ENCODE data around the gene USPL1.
A peak's percentile ranks its signal among the peaks of the same experiment; 100 is the strongest.

The USPL1 gene

DNA sequence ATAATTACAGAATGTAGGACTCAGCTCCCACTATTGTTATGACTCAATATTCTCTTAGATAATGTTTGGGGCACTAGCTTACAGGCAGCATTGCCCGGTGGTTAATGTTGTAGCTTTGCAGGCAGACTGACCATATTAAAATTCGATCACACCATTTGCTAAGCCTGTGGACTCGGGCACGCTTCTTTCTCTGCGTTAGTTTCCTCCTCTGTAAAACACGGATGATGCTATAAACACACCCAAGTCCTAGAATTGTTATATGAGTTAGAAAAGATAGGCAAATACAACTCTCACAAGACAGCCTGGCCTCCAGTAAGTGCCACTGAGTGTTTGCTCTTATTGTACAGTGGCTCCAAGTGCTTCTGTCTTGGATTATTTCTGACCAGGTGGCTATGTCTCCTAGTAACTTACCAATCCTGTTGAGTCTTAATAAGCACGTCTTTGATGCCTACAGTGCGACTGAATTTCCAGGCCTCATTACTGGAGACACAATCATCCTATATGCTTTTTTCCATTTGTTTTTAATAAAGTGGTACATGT lies 67.7 kb downstream of the USPL1 start:
- Histone ChIP-seq H3K4me1 (ENCODE audit: insufficient read depth, low read length) (peaks cover 9% of the 10 kb centered on the region), H3K27me3 (ENCODE audit: control insufficient read depth in 1 of 2, insufficient read depth in 2 of 2, low read length in 2 of 2) (no peaks in the 10 kb centered on the region), H3K27ac (ENCODE audit: low read depth, low read length) (no peak overlapping the region), H3K9me3 (ENCODE audit: low read length) (no peaks in the 10 kb centered on the region), H3K36me3 (ENCODE audit: insufficient read depth, low read length) (no peaks in the 10 kb centered on the region), H3K4me3 (ENCODE audit: low read depth in 1 of 2, low read length in 2 of 2) (no peak overlapping the region), H3K9ac (ENCODE audit: low read length) (no peak overlapping the region)

DNA sequence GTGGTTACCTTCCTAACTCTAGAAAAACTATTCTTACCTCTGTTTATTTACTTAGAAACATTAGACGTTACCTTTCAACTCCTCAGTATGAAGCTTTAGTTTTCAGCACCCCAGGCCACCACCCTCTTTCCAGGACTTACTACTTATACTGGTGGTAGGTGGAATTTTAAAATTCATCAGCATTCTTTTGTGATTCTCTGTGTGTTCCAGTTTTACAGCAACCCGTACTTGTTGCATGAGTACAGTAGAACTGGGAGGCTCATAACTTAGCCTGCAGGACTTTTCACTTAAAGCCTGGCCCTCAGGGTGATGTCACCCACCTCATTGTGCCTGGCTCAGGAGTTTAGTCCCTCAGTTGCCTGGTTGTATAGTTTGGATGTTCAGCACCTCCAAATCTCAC lies 68.3 kb downstream of the USPL1 start:
- H3K4me1 ChIP-seq (ENCODE audit: insufficient read depth, low read length), result peaks cover 13% of the 10 kb centered on the region
- no peaks in the 10 kb centered on the region for H3K27me3 ChIP-seq (ENCODE audit: control insufficient read depth in 1 of 2, insufficient read depth in 2 of 2, low read length in 2 of 2)
- H3K9me3 ChIP-seq (ENCODE audit: low read length), result no peaks in the 10 kb centered on the region
- no peaks in the 10 kb centered on the region for H3K36me3 ChIP-seq (ENCODE audit: insufficient read depth, low read length)
- H3K9ac ChIP-seq (ENCODE audit: low read length), result no peak overlapping the region
- no peak overlapping the region for H3K4me3 ChIP-seq (ENCODE audit: low read depth in 1 of 2, low read length in 2 of 2)
- no peak overlapping the region for H3K27ac ChIP-seq (ENCODE audit: low read depth, low read length)

DNA sequence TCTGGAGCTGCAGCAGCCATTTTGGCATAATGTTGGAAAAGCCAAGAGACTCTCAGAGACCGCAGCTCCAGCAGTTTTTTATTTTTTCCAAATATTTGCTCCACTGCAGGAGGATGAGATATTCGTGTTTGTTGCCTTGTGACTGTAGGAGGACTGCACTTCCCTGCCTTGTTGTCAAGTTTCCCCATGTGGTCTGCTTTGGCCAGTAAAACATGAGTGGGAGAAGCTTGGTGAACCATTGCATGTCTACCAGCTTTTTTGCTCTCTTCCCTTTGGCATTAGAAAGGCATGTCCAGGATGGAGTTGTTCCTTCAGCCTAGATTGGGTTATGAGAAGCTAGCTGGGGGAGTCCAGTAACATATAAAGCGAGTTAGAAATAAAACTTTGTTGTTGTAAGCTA lies 69.9 kb downstream of the USPL1 start:
- Histone ChIP-seq H3K9me3 (ENCODE audit: low read length) (no peaks in the 10 kb centered on the region), H3K27ac (ENCODE audit: low read depth, low read length) (no peak overlapping the region), H3K4me1 (ENCODE audit: insufficient read depth, low read length) (peaks cover 4% of the 10 kb centered on the region), H3K9ac (ENCODE audit: low read length) (no peak overlapping the region), H3K27me3 (ENCODE audit: control insufficient read depth in 1 of 2, insufficient read depth in 2 of 2, low read length in 2 of 2) (no peaks in the 10 kb centered on the region), H3K36me3 (ENCODE audit: insufficient read depth, low read length) (no peaks in the 10 kb centered on the region), H3K4me3 (ENCODE audit: low read depth in 1 of 2, low read length in 2 of 2) (no peak overlapping the region)

DNA sequence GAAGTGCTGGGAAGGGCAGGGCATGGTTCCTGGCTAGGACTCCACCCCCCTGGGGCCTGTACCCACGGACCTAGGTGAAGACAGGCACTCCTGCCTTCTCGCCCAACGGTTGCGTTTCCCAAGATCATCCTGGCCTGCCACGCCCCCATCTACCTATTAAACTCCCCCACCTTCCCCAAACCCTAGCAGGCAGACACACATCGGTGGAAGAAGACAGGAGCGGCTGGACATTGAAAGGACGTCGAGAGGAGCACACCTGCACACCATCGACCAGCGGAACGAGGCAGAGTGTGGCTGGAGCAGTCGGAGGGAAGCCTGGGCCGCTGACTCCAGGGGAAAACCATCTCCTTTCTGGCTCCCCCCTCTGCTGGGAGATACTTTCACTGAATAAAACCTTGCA lies 72.0 kb downstream of the USPL1 start:
- Histone ChIP-seq H3K9me3 (ENCODE audit: low read length) (no peaks in the 10 kb centered on the region), H3K27ac (ENCODE audit: low read depth, low read length) (no peak overlapping the region), H3K4me1 (ENCODE audit: insufficient read depth, low read length) (peaks cover 4% of the 10 kb centered on the region), H3K27me3 (ENCODE audit: control insufficient read depth in 1 of 2, insufficient read depth in 2 of 2, low read length in 2 of 2) (no peaks in the 10 kb centered on the region), H3K36me3 (ENCODE audit: insufficient read depth, low read length) (no peaks in the 10 kb centered on the region), H3K4me3 (ENCODE audit: low read depth in 1 of 2, low read length in 2 of 2) (peak overlapping the region in 1 of 2 donors; percentile 63), H3K9ac (ENCODE audit: low read length) (no peak overlapping the region)

DNA sequence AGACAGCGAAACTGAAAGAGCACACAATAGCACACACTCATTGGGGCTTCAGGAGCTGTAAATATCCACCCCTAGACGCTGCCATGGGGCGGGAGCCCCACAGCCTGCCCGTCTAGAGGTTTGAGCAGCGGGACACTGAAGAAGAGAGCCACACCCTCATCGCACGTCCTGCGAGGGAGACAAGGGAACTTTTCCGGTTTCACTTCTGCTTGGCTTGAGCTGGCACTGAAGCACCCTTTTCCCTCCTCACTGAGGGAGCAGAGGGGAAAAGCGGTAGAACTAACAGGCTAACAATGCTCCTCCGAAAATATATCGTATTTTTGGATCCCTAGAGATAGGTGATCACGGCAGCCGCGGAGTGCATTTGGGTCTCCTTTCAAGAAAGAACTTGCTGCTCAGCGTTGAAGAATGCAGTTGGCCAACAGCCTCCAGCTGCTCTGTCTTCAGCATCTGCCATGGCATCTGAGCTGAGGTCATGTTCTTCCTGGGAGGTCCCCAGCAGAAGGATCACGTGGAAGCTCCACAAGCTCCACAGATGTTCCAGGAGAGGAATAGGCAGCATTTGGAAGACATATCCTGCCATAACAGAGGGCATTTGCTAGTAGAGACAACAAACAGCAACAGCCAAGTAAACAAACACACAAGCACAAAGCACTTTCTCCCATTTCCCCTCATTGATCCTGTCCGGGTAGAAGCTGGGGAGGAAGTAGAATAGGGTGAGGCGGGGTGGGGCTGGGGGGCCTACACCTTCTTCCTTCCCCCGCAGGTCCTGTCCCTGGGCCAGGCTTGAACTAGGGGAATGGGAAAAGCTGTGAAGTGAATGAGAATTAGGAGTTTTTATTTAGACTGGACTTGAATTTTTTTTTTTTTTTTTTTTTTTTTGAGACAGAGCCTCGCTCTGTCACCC lies 72.8 kb downstream of the USPL1 start:
- Histone ChIP-seq H3K9me3 (ENCODE audit: low read length) (no peaks in the 10 kb centered on the region), H3K36me3 (ENCODE audit: insufficient read depth, low read length) (no peaks in the 10 kb centered on the region), H3K27me3 (ENCODE audit: control insufficient read depth in 1 of 2, insufficient read depth in 2 of 2, low read length in 2 of 2) (no peaks in the 10 kb centered on the region), H3K4me1 (ENCODE audit: insufficient read depth, low read length) (peaks cover 4% of the 10 kb centered on the region), H3K9ac (ENCODE audit: low read length) (peak overlapping the region; percentile 6), H3K4me3 (ENCODE audit: low read depth in 1 of 2, low read length in 2 of 2) (peak overlapping the region; percentile 21 to 63), H3K27ac (ENCODE audit: low read depth, low read length) (no peak overlapping the region)

DNA sequence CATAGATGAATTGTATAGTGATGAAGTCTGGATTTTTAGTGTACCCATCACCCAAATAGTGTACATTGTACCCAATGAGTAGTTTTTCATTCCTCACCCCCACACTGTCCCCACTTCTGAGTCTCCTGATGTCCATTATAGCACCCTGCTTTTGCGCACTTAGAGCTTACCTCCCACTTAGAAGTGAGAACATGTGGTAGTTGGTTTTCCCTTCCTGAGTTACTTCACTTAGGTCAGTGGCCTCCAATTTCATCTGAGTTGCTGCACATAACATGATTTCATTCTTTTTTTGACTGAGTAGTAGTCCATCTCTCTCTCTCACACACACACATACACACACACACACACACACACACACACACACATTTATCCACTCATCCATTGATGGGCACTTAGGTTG lies 74.4 kb downstream of the USPL1 start:
- Histone ChIP-seq H3K9ac (ENCODE audit: low read length) (no peak overlapping the region), H3K27me3 (ENCODE audit: control insufficient read depth in 1 of 2, insufficient read depth in 2 of 2, low read length in 2 of 2) (no peaks in the 10 kb centered on the region), H3K4me1 (ENCODE audit: insufficient read depth, low read length) (peaks cover 4% of the 10 kb centered on the region), H3K4me3 (ENCODE audit: low read depth in 1 of 2, low read length in 2 of 2) (no peak overlapping the region), H3K27ac (ENCODE audit: low read depth, low read length) (no peak overlapping the region), H3K36me3 (ENCODE audit: insufficient read depth, low read length) (no peaks in the 10 kb centered on the region), H3K9me3 (ENCODE audit: low read length) (no peaks in the 10 kb centered on the region)

DNA sequence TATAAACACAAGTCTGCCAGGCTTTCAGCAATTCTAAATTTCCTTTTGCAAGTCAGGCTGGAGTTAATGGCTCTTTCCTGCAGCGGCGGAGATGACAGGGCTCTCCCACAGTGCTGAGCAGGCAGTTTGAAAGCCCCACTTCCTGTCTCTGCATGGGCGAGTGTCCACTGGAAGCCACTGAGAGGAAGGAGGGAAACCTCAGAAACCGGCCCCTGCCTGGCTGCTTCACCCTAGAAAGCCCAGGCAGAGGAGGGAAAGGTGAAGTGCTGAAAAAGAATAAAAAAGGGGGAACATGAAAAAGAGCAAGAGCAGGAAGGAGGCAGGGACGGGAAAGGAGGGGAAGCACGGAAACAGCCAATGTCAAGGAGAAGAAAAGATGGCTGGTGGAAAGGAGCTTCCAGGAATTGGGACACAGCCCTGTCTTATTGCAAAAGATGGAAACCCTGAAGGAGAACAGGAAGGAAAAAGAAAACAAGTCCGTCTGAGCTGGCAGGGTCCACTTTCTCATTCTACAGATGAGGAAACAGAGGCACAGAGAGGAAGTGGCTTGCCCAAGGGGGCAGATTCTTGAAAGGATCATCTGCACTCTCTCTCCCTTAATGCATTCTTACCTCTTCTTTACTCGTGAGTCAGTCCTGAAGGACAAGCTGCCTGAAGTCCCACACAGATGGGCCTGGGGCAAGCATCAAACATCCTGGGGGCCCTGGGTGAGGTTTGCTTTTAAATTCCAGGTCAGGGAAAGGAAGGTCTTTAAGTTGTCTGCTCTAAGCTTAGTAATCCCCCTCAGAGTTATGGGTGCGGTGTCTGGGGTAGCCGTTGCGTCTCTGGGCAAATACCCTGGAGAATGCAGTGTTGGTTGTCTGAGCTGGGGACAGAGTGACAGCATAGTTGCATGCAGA lies 78.8 kb downstream of the USPL1 start:
- no peaks in the 10 kb centered on the region for H3K36me3 ChIP-seq (ENCODE audit: insufficient read depth, low read length)
- no peaks in the 10 kb centered on the region for H3K9me3 ChIP-seq (ENCODE audit: low read length)
- H3K27me3 ChIP-seq (ENCODE audit: control insufficient read depth in 1 of 2, insufficient read depth in 2 of 2, low read length in 2 of 2), result no peaks in the 10 kb centered on the region
- H3K4me1 ChIP-seq (ENCODE audit: insufficient read depth, low read length), result no peaks in the 10 kb centered on the region
- H3K9ac ChIP-seq (ENCODE audit: low read length), result no peak overlapping the region
- H3K27ac ChIP-seq (ENCODE audit: low read depth, low read length), result no peak overlapping the region
- no peak overlapping the region for H3K4me3 ChIP-seq (ENCODE audit: low read depth in 1 of 2, low read length in 2 of 2)

DNA sequence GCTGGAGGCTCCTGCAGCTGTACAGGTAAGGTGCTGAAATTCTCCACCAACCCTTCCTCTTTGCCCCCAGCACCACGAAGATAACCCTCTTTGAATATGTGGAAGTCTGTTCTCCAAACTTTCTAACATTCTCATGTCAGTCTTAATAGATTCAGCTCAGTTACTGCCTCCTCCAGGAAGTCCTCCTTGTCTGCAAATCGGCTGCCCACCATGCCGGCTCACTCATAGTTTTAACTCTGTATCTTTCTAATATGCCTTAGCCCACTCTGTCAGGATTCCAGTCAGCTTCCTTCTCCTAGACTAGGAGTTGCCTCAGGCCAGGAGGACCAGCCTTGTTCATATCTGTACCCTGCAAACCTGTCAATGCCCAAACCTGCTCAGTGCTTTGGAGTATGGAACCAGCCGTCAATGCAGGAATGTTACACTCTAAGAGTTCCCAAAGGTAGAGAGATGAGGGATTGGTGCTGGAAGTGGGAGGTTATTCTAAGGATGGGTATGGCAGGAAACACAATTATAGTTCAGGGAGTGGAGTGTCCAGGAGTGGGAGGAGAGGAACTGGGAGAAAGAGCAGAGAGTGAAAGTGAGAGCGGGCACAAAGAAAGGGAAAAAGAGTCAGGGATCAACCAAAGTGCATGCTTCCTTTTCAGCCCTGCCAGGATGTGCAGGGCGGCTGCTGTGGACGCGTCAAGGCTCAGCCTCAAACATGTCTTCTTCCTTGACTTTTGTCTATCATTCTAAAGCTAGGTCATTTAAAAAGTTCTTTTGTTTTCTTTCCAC lies 79.6 kb downstream of the USPL1 start:
- H3K4me3 ChIP-seq (ENCODE audit: low read depth in 1 of 2, low read length in 2 of 2), result no peak overlapping the region
- no peak overlapping the region for H3K27ac ChIP-seq (ENCODE audit: low read depth, low read length)
- H3K9me3 ChIP-seq (ENCODE audit: low read length), result no peaks in the 10 kb centered on the region
- H3K4me1 ChIP-seq (ENCODE audit: insufficient read depth, low read length), result no peaks in the 10 kb centered on the region
- no peak overlapping the region for H3K9ac ChIP-seq (ENCODE audit: low read length)
- no peaks in the 10 kb centered on the region for H3K27me3 ChIP-seq (ENCODE audit: control insufficient read depth in 1 of 2, insufficient read depth in 2 of 2, low read length in 2 of 2)
- H3K36me3 ChIP-seq (ENCODE audit: insufficient read depth, low read length), result no peaks in the 10 kb centered on the region

DNA sequence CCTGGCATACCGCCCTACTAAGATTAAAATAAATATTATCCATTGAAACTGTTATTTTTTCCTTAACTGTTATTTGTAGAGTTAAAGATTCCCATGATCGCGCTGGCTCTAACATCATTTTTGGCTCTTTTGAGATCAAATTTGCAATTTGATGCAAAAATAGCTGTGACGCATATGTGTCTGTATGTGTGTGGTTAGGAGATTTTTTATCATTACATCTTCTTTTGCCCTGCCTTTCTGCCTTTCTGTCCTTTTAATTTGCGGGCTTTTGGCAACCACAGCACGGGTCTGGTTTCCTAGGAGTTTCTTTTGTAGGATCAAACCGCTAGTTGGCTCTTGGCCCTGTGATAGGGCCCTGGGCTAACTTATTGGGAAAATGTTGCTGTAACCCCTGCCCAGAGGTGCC lies 80.3 kb downstream of the USPL1 start:
- Histone ChIP-seq H3K9me3 (ENCODE audit: low read length) (no peaks in the 10 kb centered on the region), H3K9ac (ENCODE audit: low read length) (no peak overlapping the region), H3K36me3 (ENCODE audit: insufficient read depth, low read length) (no peaks in the 10 kb centered on the region), H3K4me3 (ENCODE audit: low read depth in 1 of 2, low read length in 2 of 2) (no peak overlapping the region), H3K27ac (ENCODE audit: low read depth, low read length) (no peak overlapping the region), H3K27me3 (ENCODE audit: control insufficient read depth in 1 of 2, insufficient read depth in 2 of 2, low read length in 2 of 2) (no peaks in the 10 kb centered on the region), H3K4me1 (ENCODE audit: insufficient read depth, low read length) (no peaks in the 10 kb centered on the region)

DNA sequence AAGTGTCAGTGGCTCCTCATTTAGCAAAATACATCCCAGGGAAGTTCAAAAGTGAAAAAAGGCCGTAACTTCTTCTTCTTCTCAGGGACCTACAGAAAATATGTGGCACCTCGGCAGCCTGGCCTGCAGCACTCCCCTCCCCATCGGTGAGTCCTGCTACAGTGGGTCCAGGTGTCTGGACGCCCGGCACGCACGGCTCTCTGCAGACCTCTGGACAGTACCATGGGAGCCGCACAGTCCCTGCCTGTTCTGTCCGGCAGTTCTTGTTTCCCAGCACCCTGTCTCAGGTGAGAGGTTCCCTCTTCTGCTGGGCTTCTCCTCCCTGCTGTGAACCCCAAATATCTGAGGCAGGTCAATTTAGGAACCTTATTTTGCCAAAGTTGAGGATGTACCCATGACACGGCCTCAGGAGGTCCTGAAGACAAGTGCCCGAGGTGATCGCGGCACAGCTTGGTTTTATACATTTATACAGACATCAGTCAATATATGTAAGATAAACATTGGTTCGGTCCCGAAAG lies 80.8 kb downstream of the USPL1 start:
- H3K9ac ChIP-seq (ENCODE audit: low read length), result no peak overlapping the region
- H3K36me3 ChIP-seq (ENCODE audit: insufficient read depth, low read length), result no peaks in the 10 kb centered on the region
- no peaks in the 10 kb centered on the region for H3K9me3 ChIP-seq (ENCODE audit: low read length)
- no peak overlapping the region for H3K27ac ChIP-seq (ENCODE audit: low read depth, low read length)
- H3K4me1 ChIP-seq (ENCODE audit: insufficient read depth, low read length), result no peaks in the 10 kb centered on the region
- H3K27me3 ChIP-seq (ENCODE audit: control insufficient read depth in 1 of 2, insufficient read depth in 2 of 2, low read length in 2 of 2), result no peaks in the 10 kb centered on the region
- no peak overlapping the region for H3K4me3 ChIP-seq (ENCODE audit: low read depth in 1 of 2, low read length in 2 of 2)

DNA sequence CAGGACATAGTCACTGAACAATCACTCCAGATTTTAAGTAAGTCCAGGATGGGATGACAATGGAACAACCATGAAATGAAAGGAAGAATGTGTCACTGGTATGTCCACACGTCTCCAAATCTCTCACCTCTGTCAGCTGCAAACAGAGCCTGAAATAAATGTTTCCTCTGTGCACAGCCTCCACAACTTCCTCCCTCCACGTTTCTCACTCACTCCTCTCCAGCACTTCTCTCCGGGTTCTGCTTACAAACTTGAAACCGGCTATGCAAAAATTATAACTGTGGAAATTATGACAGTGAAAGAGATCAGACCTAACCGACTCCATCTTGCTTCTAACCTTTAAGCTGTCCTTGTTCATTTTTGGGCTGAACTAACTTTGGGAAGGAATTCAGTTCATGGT lies 82.6 kb downstream of the USPL1 start:
- no peak overlapping the region for H3K4me3 ChIP-seq (ENCODE audit: low read depth in 1 of 2, low read length in 2 of 2)
- no peaks in the 10 kb centered on the region for H3K36me3 ChIP-seq (ENCODE audit: insufficient read depth, low read length)
- H3K27ac ChIP-seq (ENCODE audit: low read depth, low read length), result no peak overlapping the region
- no peaks in the 10 kb centered on the region for H3K27me3 ChIP-seq (ENCODE audit: control insufficient read depth in 1 of 2, insufficient read depth in 2 of 2, low read length in 2 of 2)
- no peaks in the 10 kb centered on the region for H3K9me3 ChIP-seq (ENCODE audit: low read length)
- H3K4me1 ChIP-seq (ENCODE audit: insufficient read depth, low read length), result no peaks in the 10 kb centered on the region
- H3K9ac ChIP-seq (ENCODE audit: low read length), result no peak overlapping the region

Measured in muscle layer of colon (tissue), 2 donors.